Activated CD8-positive, alpha-beta T cell treated with anti-CD3 and anti-CD28 coated beads, Interleukin-2, amount 10 ng/mL, durations not matched to agents 7 days and 5 days (primary cell): ENCODE results near the gene PFKP. TPM values are rescaled to one million over a fixed set of nuclear protein-coding genes. Genes with fewer than 3 reads are reported as not detected.

Source experiments
- ATAC-seq: fragments of 150-1000 bp; cut with Tn5 transposase; one replicate; pipeline ENCODE4 v1.10.0; 2021; ENCODE audit warnings: moderate library complexity
- CTCF ChIA-PET: fragments of 350-600 bp; sonication (Branson Sonifier 250); formaldehyde crosslinking; loops from one replicate; lab custom pipeline; 2021; ENCODE audit warnings: antibody characterized with exemption; lab: Charles Lee
- POLR2A ChIA-PET: fragments of 350-600 bp; sonication (Branson Sonifier 250); formaldehyde crosslinking; loops from one replicate; lab custom pipeline; 2021; ENCODE audit warnings: antibody characterized with exemption; lab: Charles Lee
- DNase-seq: peaks from one replicate; pipeline ENCODE4 v3.0.0-alpha.2; 2020
- H3K27ac Mint-ChIP-seq: one replicate; pipeline ENCODE4 v1.8.0; 2021; ENCODE audit warnings: mild to moderate bottlenecking, mixed read lengths
- H3K27me3 Mint-ChIP-seq: one replicate; pipeline ENCODE4 v1.8.0; 2021; ENCODE audit warnings: low read depth, mixed read lengths
- H3K36me3 Mint-ChIP-seq: one replicate; pipeline ENCODE4 v1.8.0; 2021; ENCODE audit warnings: low read depth, mixed read lengths
- H3K4me1 Mint-ChIP-seq: one replicate; pipeline ENCODE4 v1.8.0; 2021; ENCODE audit warnings: low read depth, mixed read lengths
- H3K4me3 Mint-ChIP-seq: one replicate; pipeline ENCODE4 v1.8.0; 2021; ENCODE audit warnings: mild to moderate bottlenecking, mixed read lengths
- H3K9me3 Mint-ChIP-seq: one replicate; pipeline ENCODE4 v1.8.0; 2022; ENCODE audit warnings: mixed read lengths; ENCODE audit not compliant: insufficient read depth
- total RNA-seq, 2 experiments: library from RNA; stranded (reverse); gene quantifications; one replicate each; pipeline ENCODE4 v1.2.3, GENCODE V29; 2021

The PFKP gene
- total RNA-seq, 2 experiments from 2014 or later, result 220 to 233 TPM

- Mint-ChIP-seq H3K9me3 (no peaks in the 10 kb centered on the region), H3K27me3 (no peaks in the 10 kb centered on the region), H3K27ac (no peak overlapping the region), H3K36me3 (peaks cover 73% of the 10 kb centered on the region), H3K4me3 (no peak overlapping the region), H3K4me1 (no peaks in the 10 kb centered on the region)
- POLR2A ChIA-PET, result interaction anchor here (1.0 kb wide), 1 partner anchor 10 kb away, joined by 3 read pairs; no protein-coding TSS in a partner anchor
- CTCF ChIA-PET, result no interaction called here
- ATAC-seq (no peak), DNase-seq (no peak)
These were observed 58.3 kb downstream of the PFKP start for GRCh38 chr10:3125527-3126170.

GRCh38 chr10:3126249-3126648 is 58.9 kb downstream of the PFKP start:
- POLR2A ChIA-PET, result no interaction called here
- Mint-ChIP-seq H3K4me3 (no peak overlapping the region), H3K36me3 (peaks cover 73% of the 10 kb centered on the region), H3K27ac (no peak overlapping the region), H3K9me3 (no peaks in the 10 kb centered on the region), H3K27me3 (no peaks in the 10 kb centered on the region), H3K4me1 (no peaks in the 10 kb centered on the region)
- CTCF ChIA-PET, result no interaction called here
- no peak for DNase-seq
- no peak for ATAC-seq

- no peak overlapping the region for H3K4me3 Mint-ChIP-seq
These were observed 59.5 kb downstream of the PFKP start for GRCh38 chr10:3126741-3127346.

GRCh38 chr10:3127921-3128320 is 60.6 kb downstream of the PFKP start:
- Mint-ChIP-seq H3K27me3 (no peaks in the 10 kb centered on the region), H3K9me3 (no peaks in the 10 kb centered on the region), H3K27ac (no peak overlapping the region), H3K36me3 (peaks cover 74% of the 10 kb centered on the region), H3K4me3 (no peak overlapping the region), H3K4me1 (no peaks in the 10 kb centered on the region)
- ChIA-PET POLR2A (no interaction called here), CTCF (no interaction called here)
- DNase-seq, result no peak
- ATAC-seq, result no peak

More at GRCh38 chr10:3126741-3127346, 59.5 kb downstream of the PFKP start:
- DNase-seq (no peak), ATAC-seq (no peak)
- no peaks in the 10 kb centered on the region for H3K4me1 Mint-ChIP-seq
- no peaks in the 10 kb centered on the region for H3K9me3 Mint-ChIP-seq
- H3K27me3 Mint-ChIP-seq, result no peaks in the 10 kb centered on the region
- no peak overlapping the region for H3K27ac Mint-ChIP-seq
- POLR2A ChIA-PET, result no interaction called here
- CTCF ChIA-PET, result no interaction called here
- H3K36me3 Mint-ChIP-seq, result peaks cover 74% of the 10 kb centered on the region

GRCh38 chr10:3128379-3129130 is 61.2 kb downstream of the PFKP start:
- no peaks in the 10 kb centered on the region for H3K27me3 Mint-ChIP-seq
- ChIA-PET POLR2A (no interaction called here), CTCF (no interaction called here)
- peaks cover 71% of the 10 kb centered on the region for H3K36me3 Mint-ChIP-seq
- peak overlapping the region; percentile 15 for H3K27ac Mint-ChIP-seq
- ATAC-seq (no peak), DNase-seq (no peak)
- no peaks in the 10 kb centered on the region for H3K9me3 Mint-ChIP-seq
- no peak overlapping the region for H3K4me3 Mint-ChIP-seq
- no peaks in the 10 kb centered on the region for H3K4me1 Mint-ChIP-seq

- H3K9me3 Mint-ChIP-seq, result no peaks in the 10 kb centered on the region
- H3K27ac Mint-ChIP-seq, result no peak overlapping the region
- no peaks in the 10 kb centered on the region for H3K4me1 Mint-ChIP-seq
- peaks cover 72% of the 10 kb centered on the region for H3K36me3 Mint-ChIP-seq
- no peaks in the 10 kb centered on the region for H3K27me3 Mint-ChIP-seq
- no peak for ATAC-seq
- no peak overlapping the region for H3K4me3 Mint-ChIP-seq
- CTCF ChIA-PET, result no interaction called here
- POLR2A ChIA-PET, result no interaction called here
- no peak for DNase-seq
These were observed 62.4 kb downstream of the PFKP start for GRCh38 chr10:3129581-3130340.

GRCh38 chr10:3131098-3131497 is 63.8 kb downstream of the PFKP start:
- POLR2A ChIA-PET, result no interaction called here
- H3K36me3 Mint-ChIP-seq, result peaks cover 70% of the 10 kb centered on the region
- no peaks in the 10 kb centered on the region for H3K4me1 Mint-ChIP-seq
- no peak for ATAC-seq
- no peak overlapping the region for H3K4me3 Mint-ChIP-seq
- peak overlapping the region; percentile 66 for H3K27ac Mint-ChIP-seq
- H3K27me3 Mint-ChIP-seq, result no peaks in the 10 kb centered on the region
- H3K9me3 Mint-ChIP-seq, result no peaks in the 10 kb centered on the region
- CTCF ChIA-PET, result no interaction called here
- DNase-seq, result no peak

- no peaks in the 10 kb centered on the region for H3K9me3 Mint-ChIP-seq
- ATAC-seq (no peak), DNase-seq (no peak)
- H3K27ac Mint-ChIP-seq, result peak overlapping the region; percentile 46
- ChIA-PET POLR2A (no interaction called here), CTCF (no interaction called here)
- no peak overlapping the region for H3K4me3 Mint-ChIP-seq
- peaks cover 72% of the 10 kb centered on the region for H3K36me3 Mint-ChIP-seq
- H3K4me1 Mint-ChIP-seq, result no peaks in the 10 kb centered on the region
- H3K27me3 Mint-ChIP-seq, result no peaks in the 10 kb centered on the region
These were observed 65.0 kb downstream of the PFKP start for GRCh38 chr10:3132036-3133025.

GRCh38 chr10:3133948-3134347 is 66.6 kb downstream of the PFKP start:
- ATAC-seq (no peak), DNase-seq (no peak)
- ChIA-PET POLR2A (no interaction called here), CTCF (no interaction called here)
- no peaks in the 10 kb centered on the region for H3K9me3 Mint-ChIP-seq
- H3K4me1 Mint-ChIP-seq, result no peaks in the 10 kb centered on the region
- H3K4me3 Mint-ChIP-seq, result no peak overlapping the region
- peaks cover 77% of the 10 kb centered on the region for H3K36me3 Mint-ChIP-seq
- H3K27ac Mint-ChIP-seq, result peak overlapping the region; percentile 41
- H3K27me3 Mint-ChIP-seq, result no peaks in the 10 kb centered on the region

GRCh38 chr10:3135006-3135405 is 67.7 kb downstream of the PFKP start:
- ATAC-seq, result no peak
- no peak for DNase-seq

GRCh38 chr10:3136336-3136735 is 69.0 kb downstream of the PFKP start:
- DNase-seq (no peak), ATAC-seq (no peak)
- Mint-ChIP-seq H3K9me3 (no peaks in the 10 kb centered on the region), H3K27me3 (no peaks in the 10 kb centered on the region), H3K27ac (no peak overlapping the region), H3K4me3 (no peak overlapping the region), H3K36me3 (peaks cover 83% of the 10 kb centered on the region), H3K4me1 (no peaks in the 10 kb centered on the region)
- ChIA-PET CTCF (no interaction called here), POLR2A (no interaction called here)

More at GRCh38 chr10:3135006-3135405, 67.7 kb downstream of the PFKP start:
- H3K9me3 Mint-ChIP-seq, result no peaks in the 10 kb centered on the region
- no peaks in the 10 kb centered on the region for H3K4me1 Mint-ChIP-seq
- POLR2A ChIA-PET, result interaction anchor here (0.7 kb wide), 1 partner anchor 10 kb away, joined by 3 read pairs; no protein-coding TSS in a partner anchor
- H3K27ac Mint-ChIP-seq, result no peak overlapping the region
- peaks cover 79% of the 10 kb centered on the region for H3K36me3 Mint-ChIP-seq
- CTCF ChIA-PET, result no interaction called here
- no peak overlapping the region for H3K4me3 Mint-ChIP-seq
- H3K27me3 Mint-ChIP-seq, result no peaks in the 10 kb centered on the region
